A549 (cell line): ENCODE data around the gene PNISR.

Experiments used
- EHMT2 ChIP-seq: fragments of 200-600 bp; sonication (generic); IDR thresholded peaks from 2 replicates; pipeline ENCODE4 v1.6.1; 2016; ENCODE audit warnings: antibody characterized with exemption, low read depth, mild to moderate bottlenecking, moderate library complexity
- EP300 ChIP-seq, 2 experiments: fragments of >200 bp; sonication (Bioruptor Twin); formaldehyde crosslinking; IDR thresholded peaks; 2 replicates in 1 of 2; 3 replicates in 1 of 2; pipeline ENCODE4 v1.6.1; 2016 to 2017
- KDM1A ChIP-seq: fragments of 200-600 bp; sonication (generic); IDR thresholded peaks from 2 replicates; pipeline ENCODE4 v1.6.1; 2016; ENCODE audit warnings: low read depth, mild to moderate bottlenecking
- PBX3 ChIP-seq: IDR thresholded peaks from 2 replicates; pipeline ENCODE4 v1.6.1; 2012
- POLR2A ChIP-seq: IDR thresholded peaks from 2 replicates; pipeline ENCODE4 v1.6.1; 2012; ENCODE audit warnings: mild to moderate bottlenecking, low read length
- RAD21 ChIP-seq, 2 experiments: fragments of >200 bp in 1 of 2; sonication (Bioruptor Twin) in 1 of 2; formaldehyde crosslinking in 1 of 2; IDR thresholded peaks in 1 of 2; conservative IDR thresholded peaks in 1 of 2; 2 replicates in 1 of 2; 3 replicates in 1 of 2; pipeline ENCODE4 v1.6.1; 2012 to 2018; ENCODE audit warnings: inconsistent platforms in 1 of 2
- SREBF2 ChIP-seq: fragments of 450-650 bp; IDR thresholded peaks from 2 replicates; pipeline ENCODE4 v1.6.1; 2014; ENCODE audit warnings: mild to moderate bottlenecking, moderate library complexity
- TF ChIP-seq, protein P1 (sequence below): fragments of 200-600 bp; sonication (generic); IDR thresholded peaks from 2 replicates; pipeline ENCODE4 v1.6.1; 2016; ENCODE audit warnings: antibody characterized with exemption, mild to moderate bottlenecking, moderate library complexity
- TF ChIP-seq, protein P2 (sequence below): fragments of >200 bp; sonication (Bioruptor Twin); formaldehyde crosslinking; IDR thresholded peaks from 3 replicates; pipeline ENCODE4 v1.5.1; 2016

GRCh38 chr6:99356641-99357040 is 68.5 kb downstream of the PNISR start:
- TF ChIP-seq EHMT2: no peak
- TF ChIP-seq EP300 (IDR thresholded peaks at IDR 0.05): no peak
- TF ChIP-seq POLR2A: no peak
- TF ChIP-seq, protein P1, sequence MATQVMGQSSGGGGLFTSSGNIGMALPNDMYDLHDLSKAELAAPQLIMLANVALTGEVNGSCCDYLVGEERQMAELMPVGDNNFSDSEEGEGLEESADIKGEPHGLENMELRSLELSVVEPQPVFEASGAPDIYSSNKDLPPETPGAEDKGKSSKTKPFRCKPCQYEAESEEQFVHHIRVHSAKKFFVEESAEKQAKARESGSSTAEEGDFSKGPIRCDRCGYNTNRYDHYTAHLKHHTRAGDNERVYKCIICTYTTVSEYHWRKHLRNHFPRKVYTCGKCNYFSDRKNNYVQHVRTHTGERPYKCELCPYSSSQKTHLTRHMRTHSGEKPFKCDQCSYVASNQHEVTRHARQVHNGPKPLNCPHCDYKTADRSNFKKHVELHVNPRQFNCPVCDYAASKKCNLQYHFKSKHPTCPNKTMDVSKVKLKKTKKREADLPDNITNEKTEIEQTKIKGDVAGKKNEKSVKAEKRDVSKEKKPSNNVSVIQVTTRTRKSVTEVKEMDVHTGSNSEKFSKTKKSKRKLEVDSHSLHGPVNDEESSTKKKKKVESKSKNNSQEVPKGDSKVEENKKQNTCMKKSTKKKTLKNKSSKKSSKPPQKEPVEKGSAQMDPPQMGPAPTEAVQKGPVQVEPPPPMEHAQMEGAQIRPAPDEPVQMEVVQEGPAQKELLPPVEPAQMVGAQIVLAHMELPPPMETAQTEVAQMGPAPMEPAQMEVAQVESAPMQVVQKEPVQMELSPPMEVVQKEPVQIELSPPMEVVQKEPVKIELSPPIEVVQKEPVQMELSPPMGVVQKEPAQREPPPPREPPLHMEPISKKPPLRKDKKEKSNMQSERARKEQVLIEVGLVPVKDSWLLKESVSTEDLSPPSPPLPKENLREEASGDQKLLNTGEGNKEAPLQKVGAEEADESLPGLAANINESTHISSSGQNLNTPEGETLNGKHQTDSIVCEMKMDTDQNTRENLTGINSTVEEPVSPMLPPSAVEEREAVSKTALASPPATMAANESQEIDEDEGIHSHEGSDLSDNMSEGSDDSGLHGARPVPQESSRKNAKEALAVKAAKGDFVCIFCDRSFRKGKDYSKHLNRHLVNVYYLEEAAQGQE: no peak
- TF ChIP-seq RAD21 (conservative IDR thresholded peaks at IDR 0.05 in 1 of 2, IDR thresholded peaks at IDR 0.05 in 1 of 2): no peak
- no peak for TF ChIP-seq SREBF2
- TF ChIP-seq, protein P2, sequence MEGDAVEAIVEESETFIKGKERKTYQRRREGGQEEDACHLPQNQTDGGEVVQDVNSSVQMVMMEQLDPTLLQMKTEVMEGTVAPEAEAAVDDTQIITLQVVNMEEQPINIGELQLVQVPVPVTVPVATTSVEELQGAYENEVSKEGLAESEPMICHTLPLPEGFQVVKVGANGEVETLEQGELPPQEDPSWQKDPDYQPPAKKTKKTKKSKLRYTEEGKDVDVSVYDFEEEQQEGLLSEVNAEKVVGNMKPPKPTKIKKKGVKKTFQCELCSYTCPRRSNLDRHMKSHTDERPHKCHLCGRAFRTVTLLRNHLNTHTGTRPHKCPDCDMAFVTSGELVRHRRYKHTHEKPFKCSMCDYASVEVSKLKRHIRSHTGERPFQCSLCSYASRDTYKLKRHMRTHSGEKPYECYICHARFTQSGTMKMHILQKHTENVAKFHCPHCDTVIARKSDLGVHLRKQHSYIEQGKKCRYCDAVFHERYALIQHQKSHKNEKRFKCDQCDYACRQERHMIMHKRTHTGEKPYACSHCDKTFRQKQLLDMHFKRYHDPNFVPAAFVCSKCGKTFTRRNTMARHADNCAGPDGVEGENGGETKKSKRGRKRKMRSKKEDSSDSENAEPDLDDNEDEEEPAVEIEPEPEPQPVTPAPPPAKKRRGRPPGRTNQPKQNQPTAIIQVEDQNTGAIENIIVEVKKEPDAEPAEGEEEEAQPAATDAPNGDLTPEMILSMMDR: no peak
- TF ChIP-seq PBX3: no peak
- TF ChIP-seq KDM1A: no peak
